GM19397 (cell line): ENCODE measurements around the gene TTC8.
"Not testable (repeated sequence)": the region's sequence is repeated elsewhere in the genome, so short reads cannot be mapped to it uniquely, and the experiment has no call there.

Source experiments
- ATAC-seq: cut with Tn5 transposase; IDR thresholded peaks from one replicate; pipeline ENCODE4 v1.9.1; 2021; ENCODE audit warnings: mild to moderate bottlenecking, moderate library complexity; ENCODE audit not compliant: unreplicated experiment

TTC8 gene

GRCh38 chr14:88823968-88824313, 510 bp upstream of the TTC8 start:
- ATAC-seq = no peak

- ATAC-seq = no peak
Observed at GRCh38 chr14:88825078-88825458, 617 bp downstream of the TTC8 start.

- ATAC-seq = no peak
Observed at GRCh38 chr14:88825503-88825902, 1.1 kb downstream of the TTC8 start.

GRCh38 chr14:88829188-88829587, 4.7 kb downstream of the TTC8 start:
- no peak for ATAC-seq

GRCh38 chr14:88829685-88830302, 5.3 kb downstream of the TTC8 start:
- no peak for ATAC-seq

GRCh38 chr14:88831284-88831683, 6.8 kb downstream of the TTC8 start:
- ATAC-seq = no peak

- ATAC-seq = no peak
Observed at GRCh38 chr14:88834883-88835431, 10.5 kb downstream of the TTC8 start.

GRCh38 chr14:88835661-88836060, 11.2 kb downstream of the TTC8 start:
- no peak for ATAC-seq

- ATAC-seq = no peak
Observed at GRCh38 chr14:88837495-88837894, 13.0 kb downstream of the TTC8 start.

GRCh38 chr14:88838015-88838414, 13.6 kb downstream of the TTC8 start:
- ATAC-seq = no peak

- no peak for ATAC-seq
Observed at GRCh38 chr14:88840926-88841325, 16.5 kb downstream of the TTC8 start.

- no peak for ATAC-seq
Observed at GRCh38 chr14:88841741-88842140, 17.3 kb downstream of the TTC8 start.

GRCh38 chr14:88842414-88842813, 18.0 kb downstream of the TTC8 start:
- ATAC-seq = no peak

- ATAC-seq = no peak
Observed at GRCh38 chr14:88844980-88845491, 20.6 kb downstream of the TTC8 start.

GRCh38 chr14:88848571-88848970, 24.1 kb downstream of the TTC8 start:
- ATAC-seq = no peak

- no peak for ATAC-seq
Observed at GRCh38 chr14:88849716-88850115, 25.3 kb downstream of the TTC8 start.

- ATAC-seq = no peak
Observed at GRCh38 chr14:88851587-88851986, 27.1 kb downstream of the TTC8 start.

GRCh38 chr14:88852632-88853031, 28.2 kb downstream of the TTC8 start:
- ATAC-seq = no peak

GRCh38 chr14:88853129-88853528, 28.7 kb downstream of the TTC8 start:
- no peak for ATAC-seq

- ATAC-seq = no peak
Observed at GRCh38 chr14:88856786-88857366, 32.4 kb downstream of the TTC8 start.

GRCh38 chr14:88857861-88858260, 33.4 kb downstream of the TTC8 start:
- ATAC-seq = not testable (repeated sequence)

- not testable (repeated sequence) for ATAC-seq
Observed at GRCh38 chr14:88859118-88859517, 34.7 kb downstream of the TTC8 start.

- no peak for ATAC-seq
Observed at GRCh38 chr14:88863167-88863566, 38.7 kb downstream of the TTC8 start.
